H1 (cell line): ENCODE data around the gene HEATR9. TPM values are rescaled to one million over a fixed set of nuclear protein-coding genes. Genes with fewer than 3 reads are reported as not detected.

ENCODE experiments used
- CTCF ChIA-PET: fragments of 300-600 bp; sonication (Branson Sonifier 250); formaldehyde crosslinking; loops from one replicate; lab custom pipeline; 2021; ENCODE audit not compliant: partially characterized antibody; lab: Charles Lee
- POLR2A ChIA-PET: fragments of 300-600 bp; sonication (Branson Sonifier 250); formaldehyde crosslinking; loops from one replicate; lab custom pipeline; 2021; ENCODE audit warnings: inconsistent platforms; ENCODE audit not compliant: partially characterized antibody; lab: Charles Lee
- DNase-seq, 2 experiments: peaks; one replicate each; pipeline versions ENCODE4 v3.0.0 to v3.0.0-alpha.2; 2010 to 2022; ENCODE audit warnings: low spot score in 2 of 2, low read depth in 1 of 2, mixed read lengths in 1 of 2
- FAIRE-seq: peaks from 2 replicates; lab custom pipeline; 2011; peaks lifted over from hg19 to GRCh38; lab: Jason Lieb, UNC
- H2AFZ ChIP-seq: 2 replicates; pipeline ENCODE4 v1.8.1; 2012; ENCODE audit warnings: low read length, inconsistent platforms
- H2AK5ac ChIP-seq: 2 replicates; pipeline ENCODE4 v1.6.1; 2013; ENCODE audit warnings: low read depth, low read length
- H2BK120ac ChIP-seq: replicated peaks from 2 replicates; pipeline ENCODE3; 2013; ENCODE audit warnings: low read depth, low read length, inconsistent platforms
- H2BK12ac ChIP-seq: 2 replicates; pipeline ENCODE4 v1.6.1; 2013; ENCODE audit warnings: low read depth, low read length
- H2BK15ac ChIP-seq: 2 replicates; pipeline ENCODE4 v1.6.1; 2013; ENCODE audit warnings: low read length
- H2BK20ac ChIP-seq: 2 replicates; pipeline ENCODE4 v1.6.1; 2013; ENCODE audit warnings: low read length
- H2BK5ac ChIP-seq: 2 replicates; pipeline ENCODE4 v1.6.1; 2013; ENCODE audit warnings: low read depth, low read length
- H3K14ac ChIP-seq: 2 replicates; pipeline ENCODE4 v1.6.1; 2013; ENCODE audit warnings: inconsistent platforms; ENCODE audit not compliant: insufficient read length
- H3K18ac ChIP-seq: 2 replicates; pipeline ENCODE4 v1.6.1; 2013; ENCODE audit warnings: low read length; ENCODE audit errors: extremely low read depth
- H3K23ac ChIP-seq: 2 replicates; pipeline ENCODE4 v1.6.1; 2013; ENCODE audit warnings: inconsistent platforms; ENCODE audit not compliant: insufficient read length
- H3K23me2 ChIP-seq: 2 replicates; pipeline ENCODE4 v1.6.1; 2013; ENCODE audit warnings: low read depth, low read length
- H3K27ac ChIP-seq: 2 replicates; pipeline ENCODE4 v1.6.1; 2011; ENCODE audit warnings: low read depth, low read length, inconsistent platforms
- H3K27me3 ChIP-seq, 4 experiments: replicated peaks in 1 of 4; 1 replicate in 1 of 4; 2 replicates in 3 of 4; pipeline versions ENCODE4 v1.6.1 to v1.8.1; 2011 to 2013; ENCODE audit warnings: low read length in 3 of 4, mild to moderate bottlenecking in 3 of 4, inconsistent platforms in 2 of 4, mixed read lengths in 2 of 4, moderate library complexity in 1 of 4; ENCODE audit not compliant: control insufficient read depth in 3 of 4, insufficient read depth in 3 of 4; ENCODE audit errors: extremely low read depth in 1 of 4
- H3K36me3 ChIP-seq, 4 experiments: 2 replicates each; pipeline versions ENCODE4 v1.6.1 to v1.8.1; 2011 to 2013; ENCODE audit warnings: mild to moderate bottlenecking in 4 of 4, low read length in 3 of 4, moderate library complexity in 2 of 4, control low read depth in 1 of 4, inconsistent platforms in 1 of 4; ENCODE audit not compliant: insufficient read depth in 4 of 4, control insufficient read depth in 2 of 4
- H3K4ac ChIP-seq: replicated peaks from 2 replicates; pipeline ENCODE3; 2013; ENCODE audit warnings: low read length, low read depth, mixed read lengths, inconsistent platforms; ENCODE audit not compliant: insufficient read length
- H3K4me1 ChIP-seq, 4 experiments: replicated peaks in 1 of 4; 1 replicate in 1 of 4; 2 replicates in 3 of 4; pipeline versions ENCODE4 v1.6.1 to v1.8.1; 2011 to 2013; ENCODE audit warnings: low read length in 3 of 4, inconsistent platforms in 2 of 4, mixed read lengths in 1 of 4; ENCODE audit not compliant: insufficient read depth in 4 of 4, control insufficient read depth in 3 of 4
- H3K4me2 ChIP-seq, 2 experiments: 2 replicates each; pipeline versions ENCODE4 v1.6.1 to v1.8.1; 2011 to 2013; ENCODE audit warnings: low read depth in 2 of 2, low read length in 2 of 2, control low read depth in 1 of 2, inconsistent platforms in 1 of 2, mild to moderate bottlenecking in 1 of 2; ENCODE audit not compliant: insufficient read depth in 1 of 2
- H3K4me3 ChIP-seq, 4 experiments: fragments of 200-600, 300-600 bp in 1 of 4; sonication (generic), shearing (Covaris generic), sonication (Bioruptor Twin) in 1 of 4; 2 replicates each; pipeline versions ENCODE4 v1.5.1 to v1.8.1; 2011 to 2016; ENCODE audit warnings: low read length in 4 of 4, low read depth in 3 of 4, control low read depth in 2 of 4, inconsistent platforms in 2 of 4, mild to moderate bottlenecking in 2 of 4, mixed read lengths in 1 of 4, moderate library complexity in 1 of 4; ENCODE audit not compliant: insufficient read depth in 2 of 4; ENCODE audit errors: extremely low read depth in 1 of 4
- H3K56ac ChIP-seq: replicated peaks from 2 replicates; pipeline ENCODE3; 2013; ENCODE audit warnings: low read depth, mild to moderate bottlenecking, mixed read lengths, low read length, inconsistent platforms; ENCODE audit not compliant: insufficient read length
- H3K79me1 ChIP-seq: 2 replicates; pipeline ENCODE4 v1.6.1; 2013; ENCODE audit warnings: low read depth, low read length, control low read depth
- H3K79me2 ChIP-seq, 2 experiments: 2 replicates each; pipeline versions ENCODE4 v1.6.1 to v1.8.1; 2012 to 2013; ENCODE audit warnings: low read length in 2 of 2, mild to moderate bottlenecking in 2 of 2, inconsistent platforms in 1 of 2; ENCODE audit not compliant: insufficient read depth in 2 of 2, control insufficient read depth in 1 of 2
- H3K9ac ChIP-seq, 4 experiments: replicated peaks in 1 of 4; 1 replicate in 1 of 4; 2 replicates in 3 of 4; pipeline versions ENCODE4 v1.6.1 to v1.8.1; 2011 to 2013; ENCODE audit warnings: low read depth in 3 of 4, low read length in 3 of 4, control low read depth in 2 of 4, mild to moderate bottlenecking in 2 of 4, moderate library complexity in 2 of 4, inconsistent platforms in 1 of 4; ENCODE audit errors: extremely low read depth in 1 of 4
- H3K9me3 ChIP-seq, 2 experiments: 2 replicates each; pipeline versions ENCODE4 v1.6.1 to v1.8.1; 2012 to 2013; ENCODE audit warnings: mild to moderate bottlenecking in 2 of 2, moderate library complexity in 2 of 2, control low read depth in 1 of 2, inconsistent platforms in 1 of 2, low read depth in 1 of 2, low read length in 1 of 2, mixed read lengths in 1 of 2; ENCODE audit not compliant: insufficient read depth in 2 of 2
- H4K20me1 ChIP-seq, 2 experiments: replicated peaks in 1 of 2; 2 replicates each; pipeline versions ENCODE3 to v1.8.1; 2011 to 2013; ENCODE audit warnings: inconsistent platforms in 2 of 2, low read length in 2 of 2, mild to moderate bottlenecking in 1 of 2; ENCODE audit not compliant: insufficient read depth in 2 of 2, control insufficient read depth in 1 of 2
- H4K5ac ChIP-seq: 2 replicates; pipeline ENCODE4 v1.6.1; 2013; ENCODE audit warnings: low read length, low read depth, mixed read lengths, inconsistent platforms; ENCODE audit not compliant: insufficient read length
- H4K8ac ChIP-seq: 2 replicates; pipeline ENCODE4 v1.8.0; 2013; ENCODE audit warnings: mild to moderate bottlenecking, moderate library complexity, low read length, inconsistent platforms; ENCODE audit not compliant: insufficient read depth; ENCODE audit errors: extremely low read depth
- H4K91ac ChIP-seq: replicated peaks from 2 replicates; pipeline ENCODE3; 2013; ENCODE audit warnings: low read length, mixed read lengths, inconsistent platforms; ENCODE audit not compliant: insufficient read length
- BCL11A ChIP-seq, 2 experiments: IDR thresholded peaks; one replicate each; pipeline ENCODE4 v1.6.1; 2011; ENCODE audit warnings: low read depth in 2 of 2, low read length in 2 of 2, mild to moderate bottlenecking in 2 of 2
- CBX8 ChIP-seq: fragments of 300-800, 300-1000 bp; sonication (generic); IDR thresholded peaks from 2 replicates; pipeline ENCODE4 v1.7.1; 2016; ENCODE audit warnings: low read depth, low read length, borderline replicate concordance
- CHD2 ChIP-seq: IDR thresholded peaks from 2 replicates; pipeline ENCODE4 v1.6.1; 2012; ENCODE audit warnings: low read length, improper control_type of control experiment
- HDAC2 ChIP-seq, 2 experiments: fragments of 300-600 bp in 1 of 2; sonication (generic) in 1 of 2; IDR thresholded peaks; 2 replicates each; pipeline ENCODE4 v1.6.1; 2011 to 2012; ENCODE audit warnings: low read depth in 2 of 2, low read length in 2 of 2, mild to moderate bottlenecking in 2 of 2, moderate library complexity in 2 of 2, borderline replicate concordance in 1 of 2, inconsistent platforms in 1 of 2
- JUND ChIP-seq: IDR thresholded peaks from 2 replicates; pipeline ENCODE4 v1.6.1; 2011; ENCODE audit warnings: mild to moderate bottlenecking, improper control_type of control experiment, low read length
- KDM1A ChIP-seq: fragments of 200-600, 300-600 bp; sonication (generic); IDR thresholded peaks from 2 replicates; pipeline ENCODE4 v1.7.1; 2016; ENCODE audit warnings: mild to moderate bottlenecking, low read length, borderline replicate concordance
- MAFK ChIP-seq: IDR thresholded peaks from 2 replicates; pipeline ENCODE4 v1.6.1; 2012; ENCODE audit warnings: low read depth, mild to moderate bottlenecking, improper control_type of control experiment, low read length
- SP1 ChIP-seq: IDR thresholded peaks from 2 replicates; pipeline ENCODE4 v1.6.1; 2011; ENCODE audit warnings: low read depth, low read length
- YY1 ChIP-seq: IDR thresholded peaks from 2 replicates; pipeline ENCODE4 v1.6.1; 2011; ENCODE audit warnings: low read depth, mild to moderate bottlenecking, low read length
- ZNF274 ChIP-seq: IDR thresholded peaks from 2 replicates; pipeline ENCODE4 v1.7.0; 2012; ENCODE audit warnings: low read length, borderline replicate concordance; ENCODE audit errors: extremely low read depth
- WGBS, 2 experiments: shearing (Covaris generic) in 1 of 2; methylation state at CpG; one replicate each; pipeline versions ENCODE4 v1.1.6 to v1.1.7; 2013 to 2015; ENCODE audit warnings: low lambda C conversion rate in 2 of 2, mixed read lengths in 2 of 2, inconsistent platforms in 1 of 2, low coverage in 1 of 2, missing lambda C conversion rate in 1 of 2; ENCODE audit not compliant: insufficient replicate concordance in 2 of 2, insufficient coverage in 1 of 2, insufficient read length in 1 of 2; ENCODE audit errors: extremely low coverage in 1 of 2, missing lambda C conversion rate in 1 of 2; 5-methylcytosine and 5-hydroxymethylcytosine counted together
- polyA plus RNA-seq, 7 experiments: library from polyadenylated mRNA; depleted of rRNA in 3 of 7; stranded (reverse) in 5 of 7; unstranded in 2 of 7; fragments of >200 nt in 5 of 7; fragments of 200-250 nt in 2 of 7; gene quantifications; 1 replicate in 5 of 7; 2 replicates in 1 of 7; 4 replicates in 1 of 7; pipeline versions ENCODE4 v1.2.1 to v1.2.3, GENCODE V29; 2011 to 2013; ENCODE audit warnings: missing spikeins in 2 of 7, mixed read lengths in 2 of 7
- total RNA-seq: library from RNA; stranded (reverse); fragmentation: NEBNext Ultra II Directional; extraction: Animal tissue kit (Norgen Biotek cat#: 25700); gene quantifications from 2 replicates; pipeline ENCODE4 v1.2.1, GENCODE V29; 2021
- TF ChIP-seq, protein P1 (sequence below): IDR thresholded peaks from 2 replicates; pipeline ENCODE4 v1.6.1; 2012; ENCODE audit warnings: inconsistent platforms

Gene HEATR9
- total and polyA plus RNA-seq, 2 of the 8 experiments (the other 6 are each of a cell fraction or from before 2014, with no cell fraction given): not detected

DNA sequence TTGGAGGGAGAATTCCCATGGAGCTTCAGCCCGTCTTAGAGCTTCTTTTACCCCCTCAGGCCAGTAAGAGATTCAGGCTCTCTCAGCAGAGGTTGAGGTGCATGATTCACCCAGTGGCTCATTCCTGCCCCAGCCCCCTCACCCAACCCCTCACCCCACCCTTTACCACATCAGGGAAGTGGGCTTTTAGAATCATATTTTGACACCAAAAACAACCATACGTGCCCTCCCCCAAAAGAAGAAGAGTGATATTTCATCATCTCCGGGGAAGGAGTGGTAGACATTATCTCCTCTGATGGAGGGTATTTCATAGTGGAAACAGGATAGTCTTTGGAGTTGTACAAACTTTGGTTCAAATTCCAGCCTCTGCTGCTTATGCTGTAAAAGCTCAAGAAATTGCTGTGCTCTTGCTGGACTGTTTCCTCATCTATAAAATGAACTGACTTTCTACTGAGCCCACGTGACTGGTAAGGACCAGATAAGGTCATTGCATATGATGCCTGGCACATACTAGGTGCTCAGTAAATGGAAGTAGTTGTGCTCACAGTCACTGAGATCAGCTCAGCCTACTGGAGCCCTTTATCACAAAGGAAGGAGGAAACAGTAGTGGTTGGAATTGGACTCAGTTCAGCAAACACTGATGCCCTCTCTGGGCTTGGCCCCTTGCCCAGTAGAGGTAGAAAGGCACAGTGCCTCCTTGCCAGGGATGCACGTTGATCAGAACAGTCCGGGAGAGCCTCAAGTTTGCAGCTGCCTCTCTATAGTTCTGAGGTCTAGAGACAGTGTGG lies 29.8 kb upstream of the HEATR9 start:
- CTCF ChIA-PET: no interaction called here
- no peak overlapping the region for H4K8ac ChIP-seq
- TF ChIP-seq BCL11A (IDR thresholded peaks at IDR 0.05; ENCODE audit: low read depth in 2 of 2, low read length in 2 of 2): no peak
- TF ChIP-seq MAFK: no peak
- TF ChIP-seq JUND: no peak
- no peak for TF ChIP-seq HDAC2 (IDR thresholded peaks at IDR 0.05; ENCODE audit: borderline replicate concordance in 1 of 2, low read depth in 2 of 2, low read length in 2 of 2)
- TF ChIP-seq KDM1A: no peak
- TF ChIP-seq SP1: no peak
- no peak for TF ChIP-seq YY1
- TF ChIP-seq ZNF274: no peak
- TF ChIP-seq, protein P1, sequence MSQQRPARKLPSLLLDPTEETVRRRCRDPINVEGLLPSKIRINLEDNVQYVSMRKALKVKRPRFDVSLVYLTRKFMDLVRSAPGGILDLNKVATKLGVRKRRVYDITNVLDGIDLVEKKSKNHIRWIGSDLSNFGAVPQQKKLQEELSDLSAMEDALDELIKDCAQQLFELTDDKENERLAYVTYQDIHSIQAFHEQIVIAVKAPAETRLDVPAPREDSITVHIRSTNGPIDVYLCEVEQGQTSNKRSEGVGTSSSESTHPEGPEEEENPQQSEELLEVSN: no peak
- TF ChIP-seq CBX8: no peak
- TF ChIP-seq CHD2: no peak

More for the DNA sequence above, 29.8 kb upstream of the HEATR9 start:
- POLR2A ChIA-PET: interaction anchor here (0.9 kb wide), 1 partner anchor 89 kb away, joined by 3 read pairs; the partner anchor contains the start of gene TAF15
- Histone ChIP-seq H3K4me2 (no peak overlapping the region), H3K27me3 (no peaks in the 10 kb centered on the region), H3K36me3 (no peaks in the 10 kb centered on the region), H2BK20ac (no peak overlapping the region), H3K4me1 (no peaks in the 10 kb centered on the region), H2BK120ac (no peak overlapping the region), H3K4me3 (no peak overlapping the region), H3K14ac (no peak overlapping the region), H3K9ac (no peak overlapping the region), H2AFZ (no peak overlapping the region), H2BK5ac (no peak overlapping the region), H4K5ac (no peak overlapping the region), H2BK12ac (no peak overlapping the region), H3K56ac (no peak overlapping the region), H4K91ac (no peak overlapping the region), H3K23ac (no peak overlapping the region), H3K79me2 (no peaks in the 10 kb centered on the region), H3K27ac (no peak overlapping the region), H3K23me2 (no peaks in the 10 kb centered on the region; the same call in 1 of the 2 replicates), H3K18ac (no peak overlapping the region), H3K9me3 (no peaks in the 10 kb centered on the region), H3K79me1 (no peaks in the 10 kb centered on the region), H2AK5ac (no peak overlapping the region), H4K20me1 (peaks cover 0 to 2% of the 10 kb centered on the region in 2 experiments), H2BK15ac (no peak overlapping the region), H3K4ac (no peak overlapping the region)
- FAIRE-seq (no peak), DNase-seq (no peak)
- WGBS, 2 experiments: 93% methylated on average over 6 of the region's 6 CpGs; no CpG with 5 or more reads in 1 of the 2 experiments
